Measurements from ENCODE around the gene STPG3. TPM values are rescaled to one million over a fixed set of nuclear protein-coding genes. Genes with fewer than 3 reads are reported as not detected.

Gene STPG3
- polyA plus RNA-seq, 4 donors: 1.7 to 2.3 (median 1.8) TPM

GRCh38 chr9:137299203-137299565 lies 48.1 kb downstream of the STPG3 start:
- DNase-seq (ENCODE audit: low read depth in 4 of 4, low spot score in 3 of 4): no peak

- no peak for DNase-seq (ENCODE audit: low read depth in 4 of 4, low spot score in 3 of 4)
These were observed 48.9 kb downstream of the STPG3 start for GRCh38 chr9:137299938-137300337.

- DNase-seq (ENCODE audit: low read depth in 4 of 4, low spot score in 3 of 4): no peak
These were observed 49.5 kb downstream of the STPG3 start for GRCh38 chr9:137300567-137301080.

- no peak for DNase-seq (ENCODE audit: low read depth in 4 of 4, low spot score in 3 of 4)
These were observed 50.2 kb downstream of the STPG3 start for GRCh38 chr9:137301081-137301947.

GRCh38 chr9:137302118-137302448 lies 51.0 kb downstream of the STPG3 start, which contains the start of gene NRARP:
Gene NRARP, minus strand, starts transcription at chr9:137302271. Its CDS starts 343 bp downstream, at chr9:137301928.
- no peak for DNase-seq (ENCODE audit: low read depth in 4 of 4, low spot score in 3 of 4)

- DNase-seq (ENCODE audit: low read depth in 4 of 4, low spot score in 3 of 4): no peak
These were observed 51.5 kb downstream of the STPG3 start for GRCh38 chr9:137302449-137303150.

Other genes starting within 250 kb of the STPG3 start
- gene ABCA2, start 223.0 kb upstream of the STPG3 start, polyA plus RNA-seq (ENCODE audit: insufficient read length in 4 of 4): 10 to 100 TPM; 33.3 to 57.9 (median 40.2) TPM
- gene FUT7, start 219.2 kb upstream of the STPG3 start, polyA plus RNA-seq (ENCODE audit: insufficient read length in 4 of 4): under 1 TPM in 2 of 4 donors, not detected in 2; 0.04 to 0.11 TPM
- 10 to 100 TPM; 22.8 to 47.1 (median 26.5) TPM for gene NPDC1, start 205.1 kb upstream of the STPG3 start, polyA plus RNA-seq (ENCODE audit: insufficient read length in 4 of 4)
- gene ENTPD2, start 197.2 kb upstream of the STPG3 start, polyA plus RNA-seq (ENCODE audit: insufficient read length in 4 of 4): 1 to 10 TPM; 3.4 to 7.4 (median 4.2) TPM
- gene SAPCD2, start 180.7 kb upstream of the STPG3 start, polyA plus RNA-seq (ENCODE audit: insufficient read length in 4 of 4): 1 to 10 TPM; 5.4 to 9.5 (median 6.0) TPM
- 1 to 10 TPM; 4.6 to 6.6 (median 5.6) TPM for gene UAP1L1, start 173.8 kb upstream of the STPG3 start, polyA plus RNA-seq (ENCODE audit: insufficient read length in 4 of 4)
- gene MAN1B1, start 164.3 kb upstream of the STPG3 start, polyA plus RNA-seq (ENCODE audit: insufficient read length in 4 of 4): 10 to 100 TPM; 46.4 to 62.2 (median 53.4) TPM
- gene DPP7, start 136.6 kb upstream of the STPG3 start, polyA plus RNA-seq (ENCODE audit: insufficient read length in 4 of 4): 10 to 100 TPM in 3 of 4 donors, 1 to 10 TPM in 1; 9.7 to 41.8 (median 18.2) TPM
- under 1 TPM in 2 of 4 donors, not detected in 2; 0.04 to 0.12 TPM for gene GRIN1, start 112.1 kb upstream of the STPG3 start, polyA plus RNA-seq (ENCODE audit: insufficient read length in 4 of 4)
- gene LRRC26, start 81.2 kb upstream of the STPG3 start, polyA plus RNA-seq (ENCODE audit: insufficient read length in 4 of 4): under 1 TPM in 1 of 4 donors, not detected in 3; 0.16 TPM
- not detected for gene TMEM210, start 79.2 kb upstream of the STPG3 start, polyA plus RNA-seq (ENCODE audit: insufficient read length in 4 of 4)
- 10 to 100 TPM; 37.1 to 50.4 (median 40.9) TPM for gene ANAPC2, start 62.7 kb upstream of the STPG3 start, polyA plus RNA-seq (ENCODE audit: insufficient read length in 4 of 4)
- 10 to 100 TPM; 42.7 to 70.4 (median 47.7) TPM for gene SSNA1, start 62.6 kb upstream of the STPG3 start, polyA plus RNA-seq (ENCODE audit: insufficient read length in 4 of 4)
- gene TPRN, start 50.5 kb upstream of the STPG3 start, polyA plus RNA-seq (ENCODE audit: insufficient read length in 4 of 4): 10 to 100 TPM; 12.9 to 18.6 (median 14.1) TPM
- 10 to 100 TPM; 44.6 to 49.8 (median 47.4) TPM for gene TMEM203, start 45.6 kb upstream of the STPG3 start, polyA plus RNA-seq (ENCODE audit: insufficient read length in 4 of 4)
- gene NDOR1, start 45.6 kb upstream of the STPG3 start, polyA plus RNA-seq (ENCODE audit: insufficient read length in 4 of 4): 10 to 100 TPM; 10.0 to 16.0 (median 10.9) TPM
- gene RNF208, start 29.0 kb upstream of the STPG3 start, polyA plus RNA-seq (ENCODE audit: insufficient read length in 4 of 4): 10 to 100 TPM in 2 of 4 donors, 1 to 10 TPM in 2; 7.9 to 16.3 (median 10.1) TPM
- gene CYSRT1, start 26.1 kb upstream of the STPG3 start, polyA plus RNA-seq (ENCODE audit: insufficient read length in 4 of 4): 10 to 100 TPM in 2 of 4 donors, 1 to 10 TPM in 2; 4.9 to 14.2 (median 10.8) TPM
- 10 to 100 TPM in 1 of 4 donors, 1 to 10 TPM in 3; 5.1 to 14.5 (median 9.7) TPM for gene RNF224, start 23.8 kb upstream of the STPG3 start, polyA plus RNA-seq (ENCODE audit: insufficient read length in 4 of 4)
- gene SLC34A3, start 20.4 kb upstream of the STPG3 start, polyA plus RNA-seq (ENCODE audit: insufficient read length in 4 of 4): 10 to 100 TPM in 1 of 4 donors, 1 to 10 TPM in 3; 4.7 to 11.9 (median 7.3) TPM
- 100 to 1,000 TPM; 343 to 454 (median 348) TPM for gene TUBB4B, start 10.0 kb upstream of the STPG3 start, polyA plus RNA-seq (ENCODE audit: insufficient read length in 4 of 4)
- 10 to 100 TPM; 46.6 to 69.7 (median 51.2) TPM for gene NELFB, start 4.0 kb downstream of the STPG3 start, polyA plus RNA-seq (ENCODE audit: insufficient read length in 4 of 4)
- gene TOR4A, start 26.4 kb downstream of the STPG3 start, polyA plus RNA-seq (ENCODE audit: insufficient read length in 4 of 4): 1 to 10 TPM; 3.6 to 10.0 (median 4.9) TPM
- 10 to 100 TPM in 1 of 4 donors, 1 to 10 TPM in 3; 6.6 to 10.1 (median 6.7) TPM for gene NRARP, start 51.0 kb downstream of the STPG3 start, polyA plus RNA-seq (ENCODE audit: insufficient read length in 4 of 4)
- 10 to 100 TPM; 12.5 to 19.3 (median 13.8) TPM for gene EXD3, start 171.9 kb downstream of the STPG3 start, polyA plus RNA-seq (ENCODE audit: insufficient read length in 4 of 4)
- gene NOXA1, start 172.1 kb downstream of the STPG3 start, polyA plus RNA-seq (ENCODE audit: insufficient read length in 4 of 4): 10 to 100 TPM in 1 of 4 donors, 1 to 10 TPM in 3; 5.7 to 10.1 (median 6.2) TPM
- gene ENTPD8, start 190.1 kb downstream of the STPG3 start, polyA plus RNA-seq (ENCODE audit: insufficient read length in 4 of 4): under 1 TPM; 0.52 to 0.59 (median 0.56) TPM
- 10 to 100 TPM; 45.5 to 49.6 (median 45.8) TPM for gene NSMF, start 208.0 kb downstream of the STPG3 start, polyA plus RNA-seq (ENCODE audit: insufficient read length in 4 of 4)

Data from right renal pelvis (tissue), 4 donors.